Ovary (tissue), 3 donors: ENCODE measurements around the gene MAD1L1.

ENCODE experiments used
- EP300 ChIP-seq: sonication (generic); formaldehyde crosslinking; IDR thresholded peaks from one replicate; pipeline ENCODE4 v1.6.1; 2017; ENCODE audit warnings: antibody characterized with exemption
- TF ChIP-seq, protein P1 (sequence below), 3 donors: fragments of 450-650 bp in 2 of 3; fragments of 200-600 bp in 1 of 3; IDR thresholded peaks; one replicate each; pipeline versions ENCODE4 v1.5.1 to v1.8.0; 2016 to 2022; ENCODE audit warnings: antibody characterized with exemption in 3 of 3, mild to moderate bottlenecking in 1 of 3
- donor health status: DM: no; HTN: no; CAD: no.

DNA sequence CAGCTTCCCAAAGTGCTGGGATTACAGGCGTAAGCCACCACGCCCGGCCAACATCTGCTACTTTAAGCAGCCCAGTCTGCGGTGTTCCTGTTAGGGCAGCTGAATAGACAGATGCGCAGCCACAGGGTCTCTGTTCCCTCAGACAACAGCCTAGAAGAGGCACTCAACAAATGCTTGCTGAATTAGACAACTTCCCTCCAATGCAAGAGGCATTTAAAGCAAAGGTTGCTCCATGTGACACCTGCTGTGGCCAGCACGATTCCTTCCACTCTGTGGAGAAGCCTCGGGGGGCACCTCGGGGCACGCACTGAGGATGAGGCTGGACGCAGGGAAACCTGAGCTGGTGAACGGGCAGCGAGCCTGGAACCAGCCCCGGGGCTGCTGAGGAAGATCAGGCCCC, 237.8 kb downstream of the MAD1L1 start:
- TF ChIP-seq, protein P1, sequence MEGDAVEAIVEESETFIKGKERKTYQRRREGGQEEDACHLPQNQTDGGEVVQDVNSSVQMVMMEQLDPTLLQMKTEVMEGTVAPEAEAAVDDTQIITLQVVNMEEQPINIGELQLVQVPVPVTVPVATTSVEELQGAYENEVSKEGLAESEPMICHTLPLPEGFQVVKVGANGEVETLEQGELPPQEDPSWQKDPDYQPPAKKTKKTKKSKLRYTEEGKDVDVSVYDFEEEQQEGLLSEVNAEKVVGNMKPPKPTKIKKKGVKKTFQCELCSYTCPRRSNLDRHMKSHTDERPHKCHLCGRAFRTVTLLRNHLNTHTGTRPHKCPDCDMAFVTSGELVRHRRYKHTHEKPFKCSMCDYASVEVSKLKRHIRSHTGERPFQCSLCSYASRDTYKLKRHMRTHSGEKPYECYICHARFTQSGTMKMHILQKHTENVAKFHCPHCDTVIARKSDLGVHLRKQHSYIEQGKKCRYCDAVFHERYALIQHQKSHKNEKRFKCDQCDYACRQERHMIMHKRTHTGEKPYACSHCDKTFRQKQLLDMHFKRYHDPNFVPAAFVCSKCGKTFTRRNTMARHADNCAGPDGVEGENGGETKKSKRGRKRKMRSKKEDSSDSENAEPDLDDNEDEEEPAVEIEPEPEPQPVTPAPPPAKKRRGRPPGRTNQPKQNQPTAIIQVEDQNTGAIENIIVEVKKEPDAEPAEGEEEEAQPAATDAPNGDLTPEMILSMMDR (IDR thresholded peaks at IDR 0.05), result no peak
- TF ChIP-seq EP300, result no peak
